Embryonic facial prominence (tissue), 1 donor: ENCODE measurements around the gene PRKG2.

Source experiments
- DNase-seq: peaks from one replicate; pipeline ENCODE4 v3.0.0-alpha.2; 2016; ENCODE audit errors: extremely low spot score

The PRKG2 gene

DNA sequence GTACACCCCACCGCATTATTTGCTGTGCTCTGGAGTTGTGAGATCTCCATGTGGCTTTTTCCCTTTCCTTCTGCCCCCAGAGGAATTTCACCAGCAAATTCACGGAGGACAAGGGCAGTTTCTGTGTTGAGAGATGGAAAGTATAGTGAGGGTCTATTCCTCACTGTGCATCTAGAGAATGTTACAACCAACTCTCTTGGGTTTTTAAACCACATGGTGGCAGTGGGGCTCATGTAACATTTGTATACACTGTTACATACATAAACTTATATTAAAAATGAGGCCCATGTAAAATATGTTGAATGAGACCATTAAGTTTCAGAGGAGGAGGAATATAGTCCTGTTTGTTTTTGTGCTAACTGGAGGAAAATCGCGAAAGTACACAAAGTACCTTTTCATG lies 909 bp upstream of the PRKG2 start:
- no peak for DNase-seq

DNA sequence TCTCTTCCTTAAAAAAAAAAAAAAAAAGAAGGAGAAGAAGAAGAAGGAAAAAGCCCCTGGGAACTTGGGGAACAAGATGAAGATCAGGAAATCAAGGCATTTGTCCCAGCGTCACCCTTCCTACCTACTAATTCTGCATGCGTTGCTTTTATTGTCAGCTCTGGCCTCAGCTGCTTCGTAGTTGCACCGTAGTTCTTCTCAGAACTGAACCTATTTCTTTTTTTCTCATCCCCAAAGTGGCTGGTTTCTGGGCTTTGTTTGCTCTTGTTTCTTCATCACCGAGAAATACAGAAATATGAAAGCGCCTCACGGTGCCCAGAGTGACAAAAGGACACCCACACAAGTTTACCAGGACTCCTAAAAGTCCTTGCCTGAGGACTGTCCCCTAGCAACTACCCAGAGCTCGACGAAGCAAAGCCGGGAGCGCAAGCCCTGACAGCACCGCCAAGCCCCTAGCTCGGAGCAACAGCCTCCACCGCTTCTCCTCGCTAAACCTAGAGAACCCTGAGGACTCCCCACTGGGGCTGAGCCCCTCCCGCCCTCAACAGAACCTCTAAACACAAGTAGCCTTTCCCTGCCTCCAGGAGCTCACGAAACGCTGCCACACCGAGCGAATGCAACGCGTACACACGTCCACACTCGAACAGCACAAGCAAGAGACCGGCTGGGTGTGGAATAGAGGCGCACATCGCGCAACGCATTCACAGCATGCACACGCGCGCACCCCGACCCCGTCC lies 710 bp downstream of the PRKG2 start:
- DNase-seq, result no peak

DNA sequence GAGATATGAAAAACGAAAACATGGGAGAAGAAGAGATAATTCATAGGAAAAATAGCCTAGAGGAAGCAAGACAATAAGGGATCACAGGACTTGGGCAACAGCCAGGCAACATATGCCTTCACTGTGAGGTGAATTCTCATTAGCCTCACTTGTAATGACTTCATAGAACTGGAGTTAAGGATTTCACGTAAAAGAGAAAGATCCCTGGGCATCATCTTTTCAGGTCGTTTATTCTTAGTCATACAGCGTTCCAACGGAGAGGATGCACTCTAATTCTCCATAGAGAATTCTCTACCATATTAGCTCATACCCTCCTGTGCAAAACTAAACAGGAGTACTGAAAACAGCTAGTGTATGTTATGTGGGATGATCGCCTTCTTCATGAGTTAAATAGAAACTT lies 1.4 kb downstream of the PRKG2 start:
- no peak for DNase-seq

DNA sequence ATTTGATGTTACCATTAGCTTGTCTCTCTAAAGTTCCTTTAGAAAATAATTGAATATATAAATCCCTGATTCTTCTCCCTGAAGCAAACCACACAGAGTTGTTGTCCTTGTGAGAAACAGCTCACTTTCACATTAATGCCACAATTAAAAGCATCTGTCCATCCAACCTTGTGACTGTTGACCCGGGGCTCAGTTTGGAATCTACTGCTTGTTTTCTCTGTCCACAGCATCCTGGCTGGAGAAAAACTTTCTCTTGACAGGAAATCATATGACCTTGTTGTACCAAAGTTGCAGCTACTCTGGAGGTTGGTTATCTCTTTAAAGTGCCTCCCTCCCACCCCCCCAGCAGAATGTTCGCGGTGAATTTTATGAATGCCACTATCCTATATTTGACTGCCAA lies 3.1 kb downstream of the PRKG2 start:
- DNase-seq, result no peak

DNA sequence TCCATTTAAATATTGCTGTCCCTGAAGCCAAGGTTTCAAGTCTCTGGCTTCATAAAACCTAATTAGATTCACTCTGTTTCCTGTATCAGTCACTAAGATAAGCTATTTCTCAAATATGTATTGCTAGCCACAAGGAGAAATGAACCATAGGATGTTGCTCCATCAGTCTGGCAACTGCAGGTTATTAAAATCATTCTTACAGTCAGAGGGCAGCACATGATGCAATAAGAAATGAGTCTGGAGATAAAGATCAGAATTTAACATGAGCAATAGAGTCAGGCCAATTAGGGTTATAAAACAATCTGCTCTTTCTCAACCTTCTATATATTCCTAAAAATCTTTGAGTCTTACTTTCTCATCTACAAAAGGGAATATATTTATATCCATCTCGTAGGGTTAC lies 7.2 kb downstream of the PRKG2 start:
- DNase-seq, result no peak

DNA sequence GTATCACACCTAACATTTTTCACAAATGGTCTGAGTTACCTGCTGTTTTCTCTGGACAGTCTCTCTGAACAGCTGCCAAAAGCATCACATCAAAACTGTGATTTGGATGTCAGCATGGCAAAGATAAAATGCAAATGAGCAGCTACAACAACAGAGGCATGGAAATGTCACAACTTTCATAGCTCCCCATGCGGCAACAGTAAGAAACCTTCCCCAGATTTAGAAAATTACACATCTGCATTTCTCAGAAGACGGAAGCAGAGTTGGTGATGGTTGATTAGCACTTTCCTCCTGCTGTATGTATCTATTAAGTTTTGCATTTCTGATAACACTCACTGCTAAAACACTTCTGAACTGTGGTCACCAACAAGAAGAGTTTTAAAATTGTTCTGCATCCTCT lies 9.7 kb downstream of the PRKG2 start:
- no peak for DNase-seq

DNA sequence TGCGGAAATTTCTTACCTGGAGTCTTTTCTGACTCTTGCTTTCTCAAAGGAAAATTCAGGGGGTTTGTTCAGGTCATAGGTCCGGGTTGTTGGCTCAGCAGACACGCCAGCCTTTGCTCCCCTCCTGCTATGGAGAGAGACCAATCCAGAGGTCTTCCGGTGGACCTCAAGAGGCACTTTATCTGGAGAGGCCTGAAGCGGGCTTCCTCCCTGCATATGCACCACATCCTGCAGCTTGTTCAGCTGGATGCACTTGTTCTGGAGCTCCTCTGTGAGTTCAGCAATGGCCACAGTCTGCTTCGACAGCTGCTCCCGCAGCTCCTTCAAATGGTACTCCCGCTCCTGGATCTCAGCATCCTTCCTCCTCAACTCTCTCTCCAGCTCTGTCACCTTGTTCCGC lies 10.5 kb downstream of the PRKG2 start:
- DNase-seq, result no peak

DNA sequence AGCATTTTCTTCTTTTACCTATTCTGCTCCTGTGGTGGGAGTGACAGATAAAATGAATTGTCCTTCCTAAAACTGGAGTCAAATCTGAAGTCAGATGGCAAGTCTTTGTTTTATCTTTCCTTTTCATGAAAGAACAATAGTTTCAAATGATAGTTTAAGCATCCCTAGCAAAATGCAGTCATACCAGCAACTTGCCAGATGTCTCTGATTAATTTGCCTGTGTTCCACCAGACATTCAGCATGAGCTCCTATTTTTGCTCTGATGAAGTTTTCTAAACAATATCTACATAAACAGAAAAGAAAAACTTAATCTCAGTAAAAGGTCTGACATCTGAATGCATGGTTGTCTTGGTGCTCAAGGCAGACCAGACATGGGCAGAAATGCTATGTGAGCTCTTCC lies 15.2 kb downstream of the PRKG2 start:
- no peak for DNase-seq

DNA sequence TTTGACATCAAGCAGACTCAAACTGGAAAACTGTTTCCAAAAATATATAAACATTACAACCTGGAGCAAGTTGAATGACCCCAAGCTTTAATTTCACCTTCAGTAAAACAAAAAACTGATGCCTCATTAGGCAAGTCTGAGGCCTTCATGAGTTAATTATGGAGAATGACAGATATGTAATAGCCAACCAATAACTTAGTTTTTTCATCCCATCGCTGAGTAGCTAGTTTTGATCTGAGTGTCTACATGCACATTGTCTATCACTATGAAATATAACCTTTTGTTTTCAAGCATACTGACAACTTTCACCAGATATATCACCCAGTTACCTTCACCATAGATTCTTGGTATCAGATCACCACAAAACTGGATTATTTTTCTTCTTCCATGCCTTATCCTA lies 16.4 kb downstream of the PRKG2 start:
- no peak for DNase-seq

DNA sequence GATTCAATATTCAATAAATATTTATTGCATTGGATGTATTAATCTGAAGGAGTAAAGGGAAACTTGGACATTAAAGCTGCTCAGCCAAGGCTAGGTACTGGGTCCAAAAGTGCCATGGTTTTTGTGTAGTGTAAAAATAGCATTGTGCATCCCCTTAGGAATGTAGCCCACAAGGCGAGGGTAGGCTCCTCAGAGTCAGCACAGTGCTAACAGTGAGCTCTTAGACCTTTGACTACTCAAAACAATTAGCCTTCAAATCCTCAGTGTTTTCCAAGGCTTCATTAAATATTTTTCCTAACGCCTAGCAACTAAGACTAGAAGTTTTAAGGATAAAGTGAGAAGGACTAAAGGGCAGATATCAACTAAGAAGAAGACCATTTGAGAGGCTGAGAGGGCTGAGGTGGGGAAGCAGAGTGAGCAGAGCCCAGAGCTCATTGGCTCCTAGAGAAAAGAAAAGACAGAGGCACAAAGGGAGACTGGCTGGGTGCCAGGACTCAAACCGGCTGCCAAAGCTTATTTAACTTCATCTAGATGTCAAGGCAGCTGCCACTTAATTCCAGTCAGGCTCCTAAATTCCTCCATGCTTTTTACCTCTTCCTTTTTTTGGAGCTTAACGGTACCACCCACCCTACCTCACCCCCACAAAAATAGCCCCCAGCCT lies 17.0 kb downstream of the PRKG2 start:
- no peak for DNase-seq

DNA sequence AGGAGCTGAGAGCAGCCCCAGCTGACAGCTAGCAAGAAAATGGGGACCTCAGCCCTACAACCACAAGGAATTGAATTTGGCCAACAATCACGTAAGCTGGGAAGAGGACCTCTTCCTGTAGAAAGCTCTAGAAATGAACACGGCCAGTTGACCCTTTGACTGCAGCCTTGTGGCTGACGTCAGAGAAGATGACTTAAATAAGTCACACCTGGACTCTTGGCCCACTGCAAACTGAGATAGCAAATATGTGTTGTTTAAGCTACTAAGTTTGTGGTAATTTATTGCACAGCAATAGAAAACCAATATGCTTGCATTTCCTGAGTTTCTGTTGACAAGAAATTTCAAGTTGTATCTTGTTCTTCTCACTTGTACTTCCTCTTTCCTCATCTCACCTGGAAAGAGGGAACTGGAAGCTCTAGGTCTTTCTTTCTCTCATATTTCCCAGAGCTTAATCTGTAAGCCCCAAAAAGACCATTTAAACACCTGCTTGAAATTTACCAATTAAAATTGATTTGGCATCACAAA lies 18.8 kb downstream of the PRKG2 start:
- DNase-seq, result no peak

DNA sequence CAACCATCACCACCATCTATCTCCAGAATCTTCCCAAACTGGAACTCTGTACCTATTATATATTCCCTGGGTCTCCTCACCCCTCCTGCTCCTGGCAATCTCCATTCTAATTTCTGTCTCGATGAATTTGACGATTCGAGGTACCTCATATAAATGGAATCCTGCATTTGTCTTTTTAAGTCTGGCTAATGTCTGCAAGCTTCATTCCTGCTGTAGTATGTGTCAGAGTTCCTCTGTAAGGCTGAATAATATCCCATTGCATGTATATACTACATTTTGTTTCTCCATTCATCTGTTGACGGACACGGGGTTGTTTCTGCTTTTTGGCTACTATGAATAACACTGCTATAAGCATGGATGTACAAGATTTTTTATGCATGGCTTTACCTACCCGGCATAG lies 19.5 kb downstream of the PRKG2 start:
- no peak for DNase-seq

DNA sequence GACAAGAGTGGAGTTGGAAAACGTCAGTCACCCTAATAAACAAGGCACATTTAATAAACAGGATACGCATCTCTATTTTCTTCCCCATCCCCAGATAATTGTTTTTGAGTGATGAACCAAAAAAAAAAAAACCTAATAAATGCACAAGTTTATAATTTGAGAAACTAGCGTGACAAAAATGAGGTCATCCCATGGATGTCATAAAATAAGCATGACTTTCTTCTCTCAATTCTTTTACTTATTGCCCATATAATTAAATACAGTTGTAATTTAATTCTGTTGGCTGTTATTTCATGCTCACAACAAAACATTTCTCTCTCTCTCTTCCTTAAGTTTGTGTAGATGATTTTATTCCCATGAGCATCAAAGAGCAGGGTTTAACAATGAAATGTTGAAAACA lies 20.7 kb downstream of the PRKG2 start:
- no peak for DNase-seq

DNA sequence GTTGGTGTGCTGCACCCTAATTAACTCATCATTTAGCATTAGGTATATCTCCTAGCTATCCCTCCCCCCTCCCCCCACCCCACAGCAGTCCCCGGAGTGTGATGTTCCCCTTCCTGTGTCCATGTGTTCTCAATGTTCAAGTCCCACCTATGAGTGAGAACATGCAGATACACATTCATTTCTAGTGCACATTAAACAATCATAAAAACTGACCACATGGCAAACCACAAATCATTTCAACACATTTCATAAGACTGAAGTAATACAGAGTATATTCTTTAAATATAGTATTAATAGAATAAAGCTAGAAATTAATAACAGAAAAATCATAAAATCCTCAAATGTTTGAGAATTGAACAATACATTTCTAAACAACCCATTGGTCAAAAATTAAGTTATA lies 34.1 kb downstream of the PRKG2 start:
- DNase-seq, result no peak

DNA sequence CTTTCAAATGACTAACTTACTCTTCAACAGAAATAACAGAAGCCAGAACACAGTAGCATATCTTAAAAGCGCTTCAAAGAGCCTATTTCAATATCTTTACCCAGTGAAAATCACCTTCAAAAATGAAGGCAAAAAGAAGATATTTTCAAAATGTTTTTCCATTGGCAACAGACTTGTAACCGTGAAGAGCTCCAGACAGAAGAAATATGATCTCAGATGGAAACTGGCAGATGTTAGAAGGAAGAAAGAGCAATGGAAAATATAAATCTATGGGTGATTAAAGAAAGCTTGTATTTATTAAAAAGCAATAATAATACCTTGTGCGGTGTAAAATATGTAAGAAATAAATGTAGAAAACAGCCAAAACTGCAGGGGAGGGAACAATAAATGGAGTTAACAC lies 35.7 kb downstream of the PRKG2 start:
- no peak for DNase-seq

DNA sequence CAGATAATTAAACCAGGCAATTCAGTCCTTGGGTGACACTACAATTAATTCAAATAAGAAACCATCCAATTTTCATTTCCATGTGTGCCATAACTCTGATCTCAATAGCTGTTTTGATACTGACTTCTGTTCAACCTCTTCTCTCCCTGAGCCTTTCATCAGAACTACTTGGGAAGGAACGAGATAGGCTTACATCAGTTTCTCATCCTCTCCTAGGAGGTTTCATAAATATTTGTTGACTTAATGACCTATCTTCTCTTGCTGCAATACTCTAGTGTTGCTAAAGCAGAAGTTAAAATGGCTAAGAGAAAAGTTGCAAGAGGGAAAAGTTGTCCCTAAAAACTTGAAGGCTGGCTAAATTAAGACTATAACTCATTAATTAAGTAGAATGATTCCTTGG lies 41.8 kb downstream of the PRKG2 start:
- DNase-seq, result no peak

DNA sequence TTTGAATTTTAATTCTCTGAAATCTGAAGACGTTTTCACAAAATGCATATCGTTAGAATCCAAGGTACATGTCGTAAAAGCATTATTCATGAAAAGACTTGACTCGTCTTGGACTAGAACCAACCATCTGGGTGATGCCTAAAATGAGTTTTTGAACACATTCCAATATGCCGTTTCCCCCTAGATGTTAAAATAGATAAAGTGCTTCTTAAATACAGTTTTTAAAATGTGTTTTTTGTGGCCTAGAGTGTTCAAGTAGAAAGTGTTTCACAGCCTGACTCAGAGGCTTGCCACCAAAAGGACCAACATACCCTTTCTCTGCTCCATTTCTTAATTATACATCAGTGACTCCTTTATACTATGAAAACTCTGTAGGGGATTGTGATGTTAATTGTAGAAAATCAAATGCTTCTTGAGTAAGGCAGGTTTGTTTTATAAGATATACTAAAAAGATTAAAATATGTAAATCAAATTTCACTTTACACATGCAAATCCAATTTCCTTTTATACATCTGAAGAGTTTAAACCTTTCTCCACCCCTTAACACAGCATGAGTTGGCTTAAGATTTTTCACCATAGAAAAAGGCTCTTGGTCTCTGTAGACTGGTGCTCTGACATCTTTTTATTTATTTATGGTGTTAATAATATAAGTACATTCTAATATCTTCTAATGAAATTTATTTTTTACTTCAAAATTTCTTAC lies 48.4 kb downstream of the PRKG2 start:
- no peak for DNase-seq

DNA sequence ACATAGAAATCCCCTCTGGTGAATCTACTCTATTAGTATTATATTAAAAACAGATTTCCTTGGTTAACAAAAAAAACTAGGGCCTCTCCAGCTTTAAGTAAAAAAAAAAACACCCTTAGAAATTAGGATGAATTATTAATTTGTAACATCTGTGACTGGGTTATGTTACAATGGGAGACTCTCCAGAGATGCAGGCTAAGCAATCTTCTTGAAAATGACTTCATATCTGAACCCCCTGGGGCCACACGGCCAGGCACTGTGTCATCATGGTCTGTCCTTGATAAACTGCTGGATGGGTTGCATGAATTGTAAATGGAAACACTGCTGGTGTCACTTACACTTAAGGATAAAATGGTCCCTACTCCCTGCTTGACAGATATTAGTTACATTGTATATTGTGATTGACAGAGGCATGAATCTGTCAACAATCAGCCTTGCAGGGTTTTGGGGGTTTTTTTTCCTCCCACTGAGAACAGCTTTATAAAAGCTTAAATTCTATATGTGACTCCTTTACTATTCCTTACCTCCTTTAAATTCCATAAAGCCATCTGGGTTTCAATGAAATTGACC lies 49.1 kb downstream of the PRKG2 start:
- DNase-seq, result peak; percentile 12

DNA sequence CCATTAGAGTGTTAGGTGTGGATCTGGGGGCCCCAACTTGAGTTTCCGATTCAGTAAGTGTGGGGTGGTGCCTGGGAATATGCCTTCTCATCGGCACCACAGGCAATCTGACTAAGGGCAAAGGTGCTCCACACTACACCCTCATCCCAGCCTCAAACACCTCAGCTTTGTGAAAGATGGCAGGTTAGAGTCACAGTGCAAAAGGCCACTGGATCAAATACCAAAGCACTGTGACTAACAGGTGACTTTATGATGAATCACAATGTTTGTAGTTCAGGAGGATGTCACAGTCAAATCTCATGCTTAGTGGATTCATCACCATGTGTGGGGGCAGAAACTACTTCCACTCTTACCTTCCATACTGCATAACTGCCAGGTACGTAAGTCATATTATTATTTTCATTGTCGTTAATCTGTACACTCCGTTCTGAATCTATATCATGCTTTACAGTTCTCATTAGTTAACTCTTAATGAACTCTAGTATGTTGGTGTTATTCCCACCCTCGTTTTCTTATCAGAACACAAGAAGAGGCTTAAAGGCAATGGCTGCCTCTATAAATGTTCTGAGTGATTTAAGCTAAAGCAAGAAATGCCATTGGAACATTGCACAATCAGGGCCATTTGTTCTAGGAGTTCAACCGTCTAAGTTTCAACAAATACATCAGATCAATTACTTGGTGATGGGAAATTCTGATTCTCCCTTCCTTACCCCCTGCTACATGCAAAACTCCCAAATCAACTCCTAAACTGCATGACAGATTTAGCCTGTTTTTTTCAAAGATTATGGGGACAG lies 50.2 kb downstream of the PRKG2 start:
- DNase-seq, result no peak

DNA sequence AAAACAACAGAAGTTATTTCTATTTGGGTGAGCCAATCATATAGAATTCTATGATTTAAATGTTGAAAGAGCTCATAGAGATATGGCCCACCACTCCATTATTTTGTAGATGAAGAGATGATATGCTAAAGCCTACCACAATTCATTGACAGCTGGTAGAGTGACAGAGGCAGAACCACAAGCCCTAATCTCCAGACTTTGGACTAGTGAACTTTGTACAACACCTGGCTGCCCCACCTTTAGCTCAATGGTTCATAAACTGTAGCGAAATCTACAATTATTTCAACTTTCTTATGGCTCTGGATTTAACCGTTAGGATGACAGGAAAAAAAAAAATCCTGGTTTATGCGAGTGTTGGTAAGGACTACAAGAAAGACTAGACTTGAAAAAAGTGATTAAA lies 50.9 kb downstream of the PRKG2 start:
- DNase-seq, result no peak

DNA sequence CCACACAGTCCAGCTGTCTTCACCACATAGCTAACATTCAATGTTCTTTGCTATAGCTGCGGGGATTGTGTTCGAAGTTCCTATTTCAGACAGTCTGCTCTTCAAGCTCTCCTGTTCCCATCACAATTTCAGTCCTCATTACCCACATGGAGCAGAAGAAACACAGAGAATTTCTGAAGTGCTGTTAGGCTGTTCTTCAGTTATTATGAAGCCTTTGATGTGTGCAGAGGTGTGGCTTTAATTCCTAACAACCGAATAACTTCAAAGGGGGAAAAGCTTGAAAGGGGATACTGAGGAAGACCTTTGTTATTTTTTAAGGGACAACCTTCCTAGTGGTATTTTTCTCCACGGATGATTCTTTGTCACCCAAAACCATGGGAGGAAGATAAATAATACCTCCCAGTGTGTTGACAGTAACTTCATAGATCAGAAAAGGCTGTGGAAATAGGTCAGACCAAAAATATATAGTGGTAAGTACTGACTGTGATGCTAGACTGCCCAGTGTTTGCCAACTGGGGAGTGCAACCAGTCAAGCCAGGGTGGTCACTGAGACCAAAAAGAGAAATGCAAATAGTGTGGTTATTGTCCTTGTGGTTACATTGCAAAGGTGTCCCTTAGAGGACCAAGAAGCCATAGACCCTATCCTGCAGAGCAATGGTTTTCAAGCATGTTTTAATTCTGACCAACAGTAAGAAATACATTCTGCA lies 52.1 kb downstream of the PRKG2 start:
- no peak for DNase-seq
